ENCODE results near the gene RGS3.

RGS3 gene

DNA sequence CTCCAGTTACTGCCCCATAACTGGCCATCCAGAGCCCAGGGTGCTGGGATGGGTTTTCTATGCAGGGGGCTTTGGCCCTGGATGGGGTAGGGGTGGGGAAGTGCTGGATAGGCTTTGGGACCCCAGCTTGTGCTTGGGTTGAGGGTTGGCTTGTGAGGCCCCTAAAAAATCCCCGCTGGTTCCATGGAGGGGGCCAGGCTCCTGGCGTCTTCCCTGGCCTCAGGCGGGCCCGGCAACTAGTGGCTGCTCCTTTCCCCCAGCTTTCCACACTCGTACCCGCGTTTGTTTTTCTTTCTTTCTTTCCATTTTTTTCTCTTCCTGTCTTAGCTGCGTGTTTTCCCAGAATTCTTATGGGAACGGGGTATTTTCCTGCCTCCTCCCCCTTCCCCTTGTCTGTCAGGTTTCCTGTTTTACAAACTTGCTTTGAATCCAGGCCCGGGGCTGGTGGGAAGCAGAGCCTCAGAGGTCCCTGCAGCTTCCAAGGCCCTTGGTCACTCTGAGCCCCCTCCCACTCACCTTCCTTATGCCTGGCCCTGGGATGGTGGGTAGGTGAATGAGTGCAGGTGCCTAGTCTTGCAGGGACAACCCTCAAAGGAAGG is 40.2 kb downstream of the RGS3 start:
- TF ChIP-seq, protein P1, sequence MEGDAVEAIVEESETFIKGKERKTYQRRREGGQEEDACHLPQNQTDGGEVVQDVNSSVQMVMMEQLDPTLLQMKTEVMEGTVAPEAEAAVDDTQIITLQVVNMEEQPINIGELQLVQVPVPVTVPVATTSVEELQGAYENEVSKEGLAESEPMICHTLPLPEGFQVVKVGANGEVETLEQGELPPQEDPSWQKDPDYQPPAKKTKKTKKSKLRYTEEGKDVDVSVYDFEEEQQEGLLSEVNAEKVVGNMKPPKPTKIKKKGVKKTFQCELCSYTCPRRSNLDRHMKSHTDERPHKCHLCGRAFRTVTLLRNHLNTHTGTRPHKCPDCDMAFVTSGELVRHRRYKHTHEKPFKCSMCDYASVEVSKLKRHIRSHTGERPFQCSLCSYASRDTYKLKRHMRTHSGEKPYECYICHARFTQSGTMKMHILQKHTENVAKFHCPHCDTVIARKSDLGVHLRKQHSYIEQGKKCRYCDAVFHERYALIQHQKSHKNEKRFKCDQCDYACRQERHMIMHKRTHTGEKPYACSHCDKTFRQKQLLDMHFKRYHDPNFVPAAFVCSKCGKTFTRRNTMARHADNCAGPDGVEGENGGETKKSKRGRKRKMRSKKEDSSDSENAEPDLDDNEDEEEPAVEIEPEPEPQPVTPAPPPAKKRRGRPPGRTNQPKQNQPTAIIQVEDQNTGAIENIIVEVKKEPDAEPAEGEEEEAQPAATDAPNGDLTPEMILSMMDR (IDR thresholded peaks at IDR 0.05; ENCODE audit: insufficient read depth, missing control alignments): no peak
- no peak for DNase-seq (ENCODE audit: insufficient read length, low spot score)
- FAIRE-seq: no peak

DNA sequence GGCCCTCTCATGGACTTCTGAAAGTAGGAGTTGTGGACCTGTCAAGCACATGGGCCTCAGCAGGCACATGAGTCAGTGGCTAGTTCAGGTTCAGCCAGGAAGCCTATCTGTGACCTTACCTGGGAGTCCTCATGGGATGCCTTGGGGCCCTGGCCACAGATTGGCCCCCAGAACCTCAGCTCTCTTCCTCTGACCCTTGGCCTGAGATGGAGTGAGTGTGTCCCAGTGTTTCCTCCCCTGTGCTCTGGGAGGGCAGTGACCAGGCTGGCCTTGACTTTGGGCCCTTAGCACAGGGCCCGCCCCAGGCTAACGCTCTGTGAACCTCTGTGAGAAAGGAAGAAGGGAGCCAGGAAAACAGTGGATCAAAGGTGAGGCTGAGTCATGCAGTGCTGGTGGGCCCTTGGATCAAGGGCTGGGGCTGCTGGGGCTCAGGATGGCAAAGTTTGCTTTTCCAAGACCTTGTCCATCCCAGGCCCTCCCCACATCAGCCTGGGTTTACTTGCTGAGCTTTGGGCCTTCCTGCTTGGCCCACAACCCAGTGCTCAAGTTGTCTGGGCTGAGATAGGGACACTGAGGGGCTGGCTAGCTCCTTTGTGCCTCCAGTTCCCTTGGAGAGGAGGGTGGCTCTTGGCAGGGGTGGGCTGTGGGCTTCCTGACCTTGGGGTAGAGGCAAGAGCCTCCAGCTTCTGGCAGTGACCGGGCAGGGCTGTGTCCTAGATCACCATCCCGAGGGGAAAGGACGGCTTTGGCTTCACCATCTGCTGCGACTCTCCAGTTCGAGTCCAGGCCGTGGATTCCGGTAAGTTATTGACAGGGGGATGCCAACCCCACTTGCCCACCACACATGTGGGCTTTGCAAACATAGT is 41.4 kb downstream of the RGS3 start:
- FAIRE-seq: no peak
- DNase-seq (ENCODE audit: insufficient read length, low spot score): no peak
- TF ChIP-seq, protein P1 (IDR thresholded peaks at IDR 0.05; ENCODE audit: insufficient read depth, missing control alignments): no peak

DNA sequence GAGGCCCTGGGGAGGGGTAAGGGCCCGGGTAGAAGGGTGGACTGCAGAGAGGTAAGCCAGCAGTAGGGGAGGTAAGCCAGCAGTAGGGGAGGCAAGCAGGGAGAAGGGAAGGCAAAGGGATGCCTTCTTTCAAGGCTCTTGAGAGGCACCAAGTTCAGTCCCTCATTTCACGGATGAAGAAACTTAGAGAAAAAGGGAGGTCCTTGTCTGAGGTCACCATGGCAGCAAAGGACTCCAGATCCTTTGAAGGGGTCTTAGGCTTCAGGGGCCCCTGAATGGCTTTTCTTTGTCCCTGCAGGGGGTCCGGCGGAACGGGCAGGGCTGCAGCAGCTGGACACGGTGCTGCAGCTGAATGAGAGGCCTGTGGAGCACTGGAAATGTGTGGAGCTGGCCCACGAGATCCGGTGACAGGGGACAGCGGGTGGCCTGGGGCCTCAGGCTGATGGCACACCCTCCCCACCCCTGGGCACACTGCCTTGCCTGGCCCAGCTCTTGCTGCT is 42.6 kb downstream of the RGS3 start:
- no peak for FAIRE-seq
- no peak for DNase-seq (ENCODE audit: insufficient read length, low spot score)
- TF ChIP-seq, protein P1 (IDR thresholded peaks at IDR 0.05; ENCODE audit: insufficient read depth, missing control alignments): no peak

DNA sequence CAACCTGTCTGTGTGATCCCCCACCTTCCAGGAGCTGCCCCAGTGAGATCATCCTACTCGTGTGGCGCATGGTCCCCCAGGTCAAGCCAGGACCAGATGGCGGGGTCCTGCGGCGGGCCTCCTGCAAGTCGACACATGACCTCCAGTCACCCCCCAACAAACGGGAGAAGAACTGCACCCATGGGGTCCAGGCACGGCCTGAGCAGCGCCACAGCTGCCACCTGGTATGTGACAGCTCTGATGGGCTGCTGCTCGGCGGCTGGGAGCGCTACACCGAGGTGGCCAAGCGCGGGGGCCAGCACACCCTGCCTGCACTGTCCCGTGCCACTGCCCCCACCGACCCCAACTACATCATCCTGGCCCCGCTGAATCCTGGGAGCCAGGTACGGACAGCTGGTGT is 43.7 kb downstream of the RGS3 start:
- FAIRE-seq: no peak
- no peak for DNase-seq (ENCODE audit: insufficient read length, low spot score)
- TF ChIP-seq, protein P1 (IDR thresholded peaks at IDR 0.05; ENCODE audit: insufficient read depth, missing control alignments): no peak

DNA sequence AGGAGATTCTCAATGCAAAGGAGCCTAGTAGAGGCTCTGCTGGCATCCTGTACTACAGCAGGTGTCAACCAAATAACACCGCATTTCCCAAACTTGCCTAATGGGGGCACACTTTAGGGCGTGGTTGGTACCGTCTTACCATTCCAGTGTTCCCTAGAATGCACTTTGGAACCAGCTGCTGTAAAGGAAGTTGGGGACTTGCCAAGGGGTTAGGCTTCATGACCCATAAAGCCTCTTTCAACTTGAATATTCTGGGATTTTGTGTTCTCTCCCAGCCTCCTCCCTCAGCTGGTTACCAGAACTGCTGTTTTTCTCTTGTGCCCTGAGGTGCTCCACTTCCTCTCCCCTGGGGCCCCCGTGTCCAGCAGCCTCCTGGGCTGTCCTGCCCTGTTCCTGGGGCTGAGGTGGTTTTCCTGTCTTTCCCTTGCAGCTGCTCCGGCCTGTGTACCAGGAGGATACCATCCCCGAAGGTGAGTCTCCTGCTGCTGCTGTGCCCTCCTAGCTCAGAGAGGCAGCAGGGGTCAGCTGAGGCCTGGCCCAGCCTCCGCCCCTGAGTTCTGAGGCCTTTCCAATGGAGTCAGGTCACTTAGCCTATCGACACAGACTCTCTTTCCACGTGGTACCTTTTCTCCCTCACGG is 44.7 kb downstream of the RGS3 start:
- TF ChIP-seq, protein P1 (IDR thresholded peaks at IDR 0.05; ENCODE audit: insufficient read depth, missing control alignments): no peak
- DNase-seq (ENCODE audit: insufficient read length, low spot score) (no peak), FAIRE-seq (no peak)

DNA sequence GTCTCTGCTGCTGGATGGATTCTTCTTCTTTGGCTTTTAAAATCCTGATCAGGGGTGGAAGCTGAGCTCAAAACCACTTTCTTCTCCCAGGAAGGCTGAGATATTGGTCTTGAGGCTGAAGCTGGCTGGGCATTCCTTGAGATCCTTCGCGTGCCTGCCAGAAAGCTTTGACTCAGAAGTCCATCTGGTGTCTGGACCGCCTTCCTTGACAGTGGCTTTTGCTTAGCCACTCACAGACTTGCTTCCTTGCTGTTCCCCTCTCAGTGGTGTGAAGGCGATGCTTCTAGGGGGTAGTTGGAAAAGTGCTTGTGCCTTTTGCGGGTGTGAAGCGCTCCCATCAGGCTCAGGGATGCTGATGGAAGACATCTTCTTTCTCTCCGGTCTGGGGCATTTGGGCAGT is 45.9 kb downstream of the RGS3 start:
- FAIRE-seq: no peak
- TF ChIP-seq, protein P1 (IDR thresholded peaks at IDR 0.05; ENCODE audit: insufficient read depth, missing control alignments): no peak
- no peak for DNase-seq (ENCODE audit: insufficient read length, low spot score)
